Hepatocyte (in vitro differentiated cells): ENCODE results near the gene ZDHHC7. TPM values are rescaled to one million over a fixed set of nuclear protein-coding genes. Genes with fewer than 3 reads are reported as not detected.

Experiments
- DNase-seq: peaks from one replicate; pipeline ENCODE4 v3.0.0-alpha.2; 2016; ENCODE audit warnings: low spot score
- H2AFZ ChIP-seq: fragments of 200-600 bp; sonication (generic); 2 replicates; pipeline ENCODE4 v1.6.0; 2016; ENCODE audit warnings: antibody characterized with exemption, mild to moderate bottlenecking
- H3K27ac ChIP-seq: fragments of 200-600 bp; sonication (generic); 2 replicates; pipeline ENCODE4 v1.5.1; 2016; ENCODE audit warnings: mild to moderate bottlenecking
- H3K27me3 ChIP-seq: fragments of 200-600 bp; sonication (generic); 2 replicates; pipeline ENCODE4 v1.6.1; 2016
- H3K36me3 ChIP-seq: fragments of 200-600 bp; sonication (generic); replicated peaks from 2 replicates; pipeline ENCODE4 v1.5.1; 2016; ENCODE audit warnings: low read depth; ENCODE audit not compliant: insufficient read depth
- H3K4me1 ChIP-seq: fragments of 200-600 bp; sonication (generic); 2 replicates; pipeline ENCODE4 v1.5.1; 2016; ENCODE audit warnings: mild to moderate bottlenecking, moderate library complexity; ENCODE audit not compliant: insufficient read depth
- H3K4me2 ChIP-seq: fragments of 200-600 bp; sonication (generic); 2 replicates; pipeline ENCODE4 v1.6.0; 2016
- H3K4me3 ChIP-seq: fragments of 200-600 bp; sonication (generic); 2 replicates; pipeline ENCODE4 v1.5.1; 2016; ENCODE audit warnings: mild to moderate bottlenecking
- H3K79me2 ChIP-seq: fragments of 200-600 bp; sonication (generic); 2 replicates; pipeline ENCODE4 v1.6.0; 2017; ENCODE audit warnings: mild to moderate bottlenecking
- H3K9me2 ChIP-seq: fragments of 200-600 bp; sonication (generic); replicated peaks from 2 replicates; pipeline ENCODE4 v1.6.0; 2017; ENCODE audit warnings: mild to moderate bottlenecking; ENCODE audit not compliant: insufficient read depth
- H3K9me3 ChIP-seq: fragments of 200-600 bp; sonication (generic); 2 replicates; pipeline ENCODE4 v1.5.1; 2016; ENCODE audit warnings: low read depth, mild to moderate bottlenecking
- H4K20me1 ChIP-seq: fragments of 200-600 bp; sonication (generic); 2 replicates; pipeline ENCODE4 v1.6.0; 2016; ENCODE audit warnings: mild to moderate bottlenecking; ENCODE audit not compliant: insufficient read depth, poor library complexity, severe bottlenecking
- CTCF ChIP-seq: fragments of 200-600 bp; sonication (generic); IDR thresholded peaks from 2 replicates; pipeline ENCODE4 v1.5.1; 2016; ENCODE audit warnings: antibody characterized with exemption, mild to moderate bottlenecking; ENCODE audit not compliant: poor library complexity
- EZH2 ChIP-seq: fragments of 200-600 bp; sonication (generic); IDR thresholded peaks from 2 replicates; pipeline ENCODE4 v1.6.1; 2016; ENCODE audit warnings: antibody characterized with exemption, mild to moderate bottlenecking, borderline replicate concordance
- EZH2phosphoT487 ChIP-seq: fragments of 200-600 bp; sonication (generic); IDR thresholded peaks from one replicate; pipeline ENCODE4 v1.6.1; 2018; ENCODE audit warnings: antibody characterized with exemption, mild to moderate bottlenecking, low read depth, moderate library complexity; ENCODE audit not compliant: unreplicated experiment, severe bottlenecking
- WGBS: methylation state at CpG from one replicate; pipeline ENCODE4 v1.1.6; 2016; ENCODE audit warnings: low lambda C conversion rate; ENCODE audit errors: missing lambda C conversion rate; 5-methylcytosine and 5-hydroxymethylcytosine counted together
- polyA plus RNA-seq: library from polyadenylated mRNA; unstranded; fragments of >200 nt; fragmentation: Nextera tagmentation; extraction: Ambion mirVana; gene quantifications from 2 replicates; pipeline ENCODE4 v1.2.1, GENCODE V29; 2016
- total RNA-seq: library from RNA; depleted of rRNA; stranded (reverse); fragments of >200 nt; gene quantifications from 2 replicates; pipeline ENCODE4 v1.2.3, GENCODE V29; 2014

Gene ZDHHC7
- total and polyA plus RNA-seq, 2 experiments from 2014 or later = 51.4 to 65.2 TPM

- no peaks in the 10 kb centered on the region for H4K20me1 ChIP-seq
- H3K4me1 ChIP-seq = peaks cover 23% of the 10 kb centered on the region
These were observed 34.5 kb upstream of the ZDHHC7 start for GRCh38 chr16:85045641-85046471.

GRCh38 chr16:85045077-85045476 lies 33.7 kb upstream of the ZDHHC7 start:
- 96% methylated on average over 5 of the region's 5 CpGs for WGBS

More at GRCh38 chr16:85045641-85046471, 34.5 kb upstream of the ZDHHC7 start:
- DNase-seq = no peak
- Histone ChIP-seq H3K27ac (no peak overlapping the region), H3K36me3 (no peaks in the 10 kb centered on the region), H3K4me2 (no peak overlapping the region), H3K79me2 (peaks cover 9% of the 10 kb centered on the region), H3K4me3 (no peak overlapping the region), H2AFZ (no peak overlapping the region), H3K9me3 (no peaks in the 10 kb centered on the region), H3K27me3 (no peaks in the 10 kb centered on the region), H3K9me2 (no peaks in the 10 kb centered on the region)
- 93% methylated on average over 23 of the region's 23 CpGs for WGBS
- TF ChIP-seq EZH2 (no peak), CTCF (no peak), EZH2phosphoT487 (no peak)

DNA sequence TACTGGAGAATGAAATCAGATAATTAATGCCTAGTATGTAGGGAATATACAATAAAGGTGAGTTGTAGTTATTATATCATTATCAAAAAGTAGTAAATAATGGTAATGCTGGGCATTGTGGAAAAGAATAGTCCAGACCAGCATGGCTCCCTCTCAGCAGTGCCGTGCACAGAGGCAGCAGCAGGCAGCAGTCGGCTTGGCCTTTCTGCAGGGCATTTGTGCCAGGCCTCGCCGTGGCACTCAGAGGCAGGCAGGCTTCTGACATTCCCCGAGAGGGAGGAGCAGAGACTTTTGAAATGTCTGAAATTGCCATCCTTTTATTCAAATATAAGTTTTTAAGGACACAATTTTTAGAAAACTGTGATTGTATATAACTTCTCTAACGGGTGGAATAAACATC lies 31.3 kb upstream of the ZDHHC7 start:
- no peaks in the 10 kb centered on the region for H3K9me2 ChIP-seq
- TF ChIP-seq EZH2 (no peak), EZH2phosphoT487 (no peak), CTCF (no peak)
- no peak overlapping the region for H3K4me3 ChIP-seq
- no peak overlapping the region for H2AFZ ChIP-seq
- H3K79me2 ChIP-seq = peaks cover 2% of the 10 kb centered on the region
- H3K36me3 ChIP-seq = no peaks in the 10 kb centered on the region
- no peaks in the 10 kb centered on the region for H4K20me1 ChIP-seq
- H3K27me3 ChIP-seq = no peaks in the 10 kb centered on the region
- DNase-seq = no peak
- no peaks in the 10 kb centered on the region for H3K9me3 ChIP-seq
- no peak overlapping the region for H3K27ac ChIP-seq
- 84% methylated on average over 6 of the region's 6 CpGs for WGBS
- H3K4me1 ChIP-seq = peaks cover 10% of the 10 kb centered on the region
- no peak overlapping the region for H3K4me2 ChIP-seq

More at GRCh38 chr16:85045077-85045476, 33.7 kb upstream of the ZDHHC7 start:
- H3K36me3 ChIP-seq = no peaks in the 10 kb centered on the region
- H2AFZ ChIP-seq = no peak overlapping the region
- H3K9me2 ChIP-seq = no peaks in the 10 kb centered on the region
- DNase-seq = no peak
- H3K27me3 ChIP-seq = no peaks in the 10 kb centered on the region
- no peaks in the 10 kb centered on the region for H3K9me3 ChIP-seq
- no peak overlapping the region for H3K27ac ChIP-seq
- no peaks in the 10 kb centered on the region for H4K20me1 ChIP-seq
- peaks cover 16% of the 10 kb centered on the region for H3K4me1 ChIP-seq
- H3K79me2 ChIP-seq = peaks cover 9% of the 10 kb centered on the region
- no peak for TF ChIP-seq CTCF
- TF ChIP-seq EZH2phosphoT487 = no peak
- no peak for TF ChIP-seq EZH2
- no peak overlapping the region for H3K4me3 ChIP-seq
- H3K4me2 ChIP-seq = no peak overlapping the region
